Liver (tissue), 9 donors: ENCODE data around the gene PRSS38. TPM values are rescaled to one million over a fixed set of nuclear protein-coding genes. Genes with fewer than 3 reads are reported as not detected.

Experiments used
- DNase-seq: peaks from one replicate; pipeline ENCODE4 v3.0.0-alpha.2; 2017; ENCODE audit warnings: low spot score
- H3K27ac ChIP-seq, 2 donors: one replicate each; pipeline ENCODE4 v1.7.0; 2013; ENCODE audit warnings: inconsistent platforms in 2 of 2, low read length in 2 of 2, control low read depth in 1 of 2, low read depth in 1 of 2, mild to moderate bottlenecking in 1 of 2
- H3K27me3 ChIP-seq, 4 donors: one replicate each; pipeline versions ENCODE4 v1.6.1 to v1.7.0; 2013; ENCODE audit warnings: low read length in 3 of 4, inconsistent platforms in 1 of 4, mild to moderate bottlenecking in 1 of 4, moderate library complexity in 1 of 4; ENCODE audit not compliant: control insufficient read depth in 4 of 4, insufficient read depth in 4 of 4
- H3K36me3 ChIP-seq, 4 donors: one replicate each; pipeline versions ENCODE4 v1.6.1 to v1.7.0; 2013; ENCODE audit warnings: low read length in 3 of 4, mild to moderate bottlenecking in 3 of 4, low read depth in 1 of 4, moderate library complexity in 1 of 4; ENCODE audit not compliant: control insufficient read depth in 4 of 4, insufficient read depth in 3 of 4
- H3K4me1 ChIP-seq, 4 donors: one replicate each; pipeline versions ENCODE4 v1.6.1 to v1.7.0; 2013; ENCODE audit warnings: low read length in 3 of 4, mild to moderate bottlenecking in 3 of 4, moderate library complexity in 1 of 4; ENCODE audit not compliant: control insufficient read depth in 4 of 4, insufficient read depth in 4 of 4
- H3K4me3 ChIP-seq, 3 donors: one replicate each; pipeline versions ENCODE4 v1.6.1 to v1.7.0; 2013; ENCODE audit warnings: low read length in 3 of 3, control low read depth in 1 of 3, low read depth in 1 of 3, mild to moderate bottlenecking in 1 of 3
- H3K9ac ChIP-seq, 2 donors: one replicate each; pipeline ENCODE4 v1.7.0; 2013; ENCODE audit warnings: low read length in 2 of 2, mild to moderate bottlenecking in 2 of 2, moderate library complexity in 2 of 2, control low read depth in 1 of 2, low read depth in 1 of 2
- H3K9me3 ChIP-seq, 4 donors: one replicate each; pipeline versions ENCODE4 v1.6.1 to v1.7.0; 2013; ENCODE audit warnings: low read length in 3 of 4; ENCODE audit not compliant: control insufficient read depth in 4 of 4
- EGR1 ChIP-seq, 2 donors: IDR thresholded peaks; 2 replicates each; pipeline ENCODE4 v1.6.1; 2016 to 2018; ENCODE audit warnings: antibody characterized with exemption in 2 of 2, low read depth in 2 of 2
- FOXA1 ChIP-seq: IDR thresholded peaks from 2 replicates; pipeline ENCODE4 v1.6.1; 2016; ENCODE audit warnings: antibody characterized with exemption
- FOXA2 ChIP-seq: IDR thresholded peaks from 2 replicates; pipeline ENCODE4 v1.6.1; 2016; ENCODE audit warnings: antibody characterized with exemption
- HNF4A ChIP-seq, 2 donors: conservative IDR thresholded peaks; 2 replicates each; pipeline ENCODE4 v1.6.1; 2016; ENCODE audit warnings: antibody characterized with exemption in 2 of 2, mild to moderate bottlenecking in 2 of 2
- HNF4G ChIP-seq: IDR thresholded peaks from 2 replicates; pipeline ENCODE4 v1.6.1; 2016; ENCODE audit warnings: antibody characterized with exemption
- JUND ChIP-seq, 2 donors: IDR thresholded peaks; 2 replicates each; pipeline ENCODE4 v1.6.1; 2016; ENCODE audit warnings: antibody characterized with exemption in 2 of 2
- NR2F2 ChIP-seq: IDR thresholded peaks from 2 replicates; pipeline ENCODE4 v1.6.1; 2016; ENCODE audit warnings: antibody characterized with exemption
- RAD21 ChIP-seq, 2 donors: IDR thresholded peaks; 2 replicates each; pipeline ENCODE4 v1.6.1; 2016; ENCODE audit warnings: antibody characterized with exemption in 2 of 2, mild to moderate bottlenecking in 2 of 2
- RXRA ChIP-seq, 2 donors: IDR thresholded peaks; 2 replicates each; pipeline ENCODE4 v1.6.1; 2017 to 2018; ENCODE audit warnings: antibody characterized with exemption in 2 of 2, mild to moderate bottlenecking in 1 of 2
- SP1 ChIP-seq: IDR thresholded peaks from 2 replicates; pipeline ENCODE4 v1.6.1; 2018; ENCODE audit warnings: antibody characterized with exemption, mild to moderate bottlenecking
- TAF1 ChIP-seq: conservative IDR thresholded peaks from 2 replicates; pipeline ENCODE4 v1.6.1; 2016; ENCODE audit warnings: antibody characterized with exemption, mild to moderate bottlenecking
- YY1 ChIP-seq: IDR thresholded peaks from 2 replicates; pipeline ENCODE4 v1.6.1; 2016; ENCODE audit warnings: antibody characterized with exemption, mild to moderate bottlenecking
- WGBS: extraction: QIAGEN DNeasy Blood & Tissue Kit; methylation state at CpG from one replicate; pipeline ENCODE4 v1.1.7; 2013; 5-methylcytosine and 5-hydroxymethylcytosine counted together
- polyA plus RNA-seq, 2 donors: library from polyadenylated mRNA; stranded (reverse) in 1 of 2; unstranded in 1 of 2; fragments of 200-250 nt in 1 of 2; fragments of >200 nt in 1 of 2; fragmentation: Nextera tagmentation in 1 of 2; extraction: Ambion mirVana in 1 of 2; gene quantifications; one replicate each; pipeline versions ENCODE4 v1.2.1 to v1.2.3, GENCODE V29; 2013 to 2015
- total RNA-seq, 2 donors: library from RNA; depleted of rRNA; stranded (reverse); fragments of >200 nt; gene quantifications; one replicate each; pipeline ENCODE4 v1.2.3, GENCODE V29; 2014
- TF ChIP-seq, protein P1 (sequence below): IDR thresholded peaks from 2 replicates; pipeline ENCODE4 v1.6.1; 2016; ENCODE audit warnings: antibody characterized with exemption
- TF ChIP-seq, protein P2 (sequence below): IDR thresholded peaks from 2 replicates; pipeline ENCODE4 v1.6.1; 2016; ENCODE audit warnings: antibody characterized with exemption
- TF ChIP-seq, protein P3 (sequence below): IDR thresholded peaks from 2 replicates; pipeline ENCODE4 v1.6.1; 2016; ENCODE audit warnings: antibody characterized with exemption
- TF ChIP-seq, protein P4 (sequence below): IDR thresholded peaks from 2 replicates; pipeline ENCODE4 v1.6.1; 2016; ENCODE audit warnings: antibody characterized with exemption, mild to moderate bottlenecking
- TF ChIP-seq, protein P5 (sequence below): fragments of 150-350 bp; IDR thresholded peaks from 2 replicates; pipeline ENCODE4 v1.5.1; 2017; ENCODE audit warnings: improper control_type of control experiment, low read depth, low read length; ENCODE audit not compliant: missing input control
- donor health status: healthy.
- donor health status: healthy.
- donor health status: healthy.
- donor health status: healthy.
- donor health status: healthy.

PRSS38 gene
- total and polyA plus RNA-seq, 4 donors = not detected

DNA sequence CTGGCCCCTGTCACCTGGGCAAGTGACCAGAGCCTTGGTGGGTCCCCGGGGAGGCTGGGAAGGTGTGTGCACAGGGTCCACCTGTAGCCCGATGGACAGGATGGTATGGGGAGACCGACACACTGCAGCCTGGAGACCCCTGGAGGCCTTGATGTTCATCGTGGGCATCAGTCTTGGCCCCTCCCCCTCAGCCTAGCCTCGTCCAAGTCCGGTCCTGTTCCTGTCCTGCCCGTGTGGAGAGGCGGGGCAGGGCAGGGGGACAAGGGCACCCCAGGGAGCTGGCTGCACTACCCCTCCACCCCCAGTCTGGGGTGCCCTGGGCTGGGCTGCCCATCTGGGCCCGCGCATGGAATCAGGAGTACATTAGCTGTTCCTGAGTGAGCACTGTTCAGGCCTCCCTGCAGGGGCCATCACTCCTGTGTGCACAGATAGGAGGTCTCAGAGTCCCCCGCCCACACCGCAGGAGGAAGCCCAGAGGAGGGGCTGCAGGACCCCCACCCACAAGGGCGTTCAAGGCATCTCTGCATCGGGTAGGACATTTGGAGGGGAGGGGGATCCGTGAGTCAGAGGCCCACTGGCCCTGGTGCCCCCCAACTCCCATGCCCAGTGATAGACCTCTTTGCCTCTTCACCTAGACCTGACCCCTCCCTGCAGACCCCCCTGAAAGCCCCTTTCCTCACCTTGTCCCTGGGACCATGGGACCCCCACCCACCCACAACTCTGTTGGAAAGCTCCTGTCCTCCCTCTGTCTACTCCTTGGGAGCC, 69.1 kb downstream of the PRSS38 start:
- TF ChIP-seq FOXA2 (no peak), EGR1 (IDR thresholded peaks at IDR 0.05; ENCODE audit: low read depth in 2 of 2) (no peak), JUND (IDR thresholded peaks at IDR 0.05) (no peak), HNF4G (no peak), FOXA1 (no peak), RXRA (IDR thresholded peaks at IDR 0.05) (no peak), NR2F2 (no peak), TAF1 (no peak), RAD21 (IDR thresholded peaks at IDR 0.05) (no peak), YY1 (no peak), SP1 (no peak), HNF4A (conservative IDR thresholded peaks at IDR 0.05) (no peak)
- TF ChIP-seq, protein P1, sequence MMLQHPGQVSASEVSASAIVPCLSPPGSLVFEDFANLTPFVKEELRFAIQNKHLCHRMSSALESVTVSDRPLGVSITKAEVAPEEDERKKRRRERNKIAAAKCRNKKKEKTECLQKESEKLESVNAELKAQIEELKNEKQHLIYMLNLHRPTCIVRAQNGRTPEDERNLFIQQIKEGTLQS = no peak
- TF ChIP-seq, protein P2, sequence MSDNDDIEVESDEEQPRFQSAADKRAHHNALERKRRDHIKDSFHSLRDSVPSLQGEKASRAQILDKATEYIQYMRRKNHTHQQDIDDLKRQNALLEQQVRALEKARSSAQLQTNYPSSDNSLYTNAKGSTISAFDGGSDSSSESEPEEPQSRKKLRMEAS = no peak
- TF ChIP-seq, protein P3, sequence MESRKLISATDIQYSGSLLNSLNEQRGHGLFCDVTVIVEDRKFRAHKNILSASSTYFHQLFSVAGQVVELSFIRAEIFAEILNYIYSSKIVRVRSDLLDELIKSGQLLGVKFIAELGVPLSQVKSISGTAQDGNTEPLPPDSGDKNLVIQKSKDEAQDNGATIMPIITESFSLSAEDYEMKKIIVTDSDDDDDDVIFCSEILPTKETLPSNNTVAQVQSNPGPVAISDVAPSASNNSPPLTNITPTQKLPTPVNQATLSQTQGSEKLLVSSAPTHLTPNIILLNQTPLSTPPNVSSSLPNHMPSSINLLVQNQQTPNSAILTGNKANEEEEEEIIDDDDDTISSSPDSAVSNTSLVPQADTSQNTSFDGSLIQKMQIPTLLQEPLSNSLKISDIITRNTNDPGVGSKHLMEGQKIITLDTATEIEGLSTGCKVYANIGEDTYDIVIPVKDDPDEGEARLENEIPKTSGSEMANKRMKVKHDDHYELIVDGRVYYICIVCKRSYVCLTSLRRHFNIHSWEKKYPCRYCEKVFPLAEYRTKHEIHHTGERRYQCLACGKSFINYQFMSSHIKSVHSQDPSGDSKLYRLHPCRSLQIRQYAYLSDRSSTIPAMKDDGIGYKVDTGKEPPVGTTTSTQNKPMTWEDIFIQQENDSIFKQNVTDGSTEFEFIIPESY = no peak
- TF ChIP-seq, protein P4, sequence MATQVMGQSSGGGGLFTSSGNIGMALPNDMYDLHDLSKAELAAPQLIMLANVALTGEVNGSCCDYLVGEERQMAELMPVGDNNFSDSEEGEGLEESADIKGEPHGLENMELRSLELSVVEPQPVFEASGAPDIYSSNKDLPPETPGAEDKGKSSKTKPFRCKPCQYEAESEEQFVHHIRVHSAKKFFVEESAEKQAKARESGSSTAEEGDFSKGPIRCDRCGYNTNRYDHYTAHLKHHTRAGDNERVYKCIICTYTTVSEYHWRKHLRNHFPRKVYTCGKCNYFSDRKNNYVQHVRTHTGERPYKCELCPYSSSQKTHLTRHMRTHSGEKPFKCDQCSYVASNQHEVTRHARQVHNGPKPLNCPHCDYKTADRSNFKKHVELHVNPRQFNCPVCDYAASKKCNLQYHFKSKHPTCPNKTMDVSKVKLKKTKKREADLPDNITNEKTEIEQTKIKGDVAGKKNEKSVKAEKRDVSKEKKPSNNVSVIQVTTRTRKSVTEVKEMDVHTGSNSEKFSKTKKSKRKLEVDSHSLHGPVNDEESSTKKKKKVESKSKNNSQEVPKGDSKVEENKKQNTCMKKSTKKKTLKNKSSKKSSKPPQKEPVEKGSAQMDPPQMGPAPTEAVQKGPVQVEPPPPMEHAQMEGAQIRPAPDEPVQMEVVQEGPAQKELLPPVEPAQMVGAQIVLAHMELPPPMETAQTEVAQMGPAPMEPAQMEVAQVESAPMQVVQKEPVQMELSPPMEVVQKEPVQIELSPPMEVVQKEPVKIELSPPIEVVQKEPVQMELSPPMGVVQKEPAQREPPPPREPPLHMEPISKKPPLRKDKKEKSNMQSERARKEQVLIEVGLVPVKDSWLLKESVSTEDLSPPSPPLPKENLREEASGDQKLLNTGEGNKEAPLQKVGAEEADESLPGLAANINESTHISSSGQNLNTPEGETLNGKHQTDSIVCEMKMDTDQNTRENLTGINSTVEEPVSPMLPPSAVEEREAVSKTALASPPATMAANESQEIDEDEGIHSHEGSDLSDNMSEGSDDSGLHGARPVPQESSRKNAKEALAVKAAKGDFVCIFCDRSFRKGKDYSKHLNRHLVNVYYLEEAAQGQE = no peak
- TF ChIP-seq, protein P5, sequence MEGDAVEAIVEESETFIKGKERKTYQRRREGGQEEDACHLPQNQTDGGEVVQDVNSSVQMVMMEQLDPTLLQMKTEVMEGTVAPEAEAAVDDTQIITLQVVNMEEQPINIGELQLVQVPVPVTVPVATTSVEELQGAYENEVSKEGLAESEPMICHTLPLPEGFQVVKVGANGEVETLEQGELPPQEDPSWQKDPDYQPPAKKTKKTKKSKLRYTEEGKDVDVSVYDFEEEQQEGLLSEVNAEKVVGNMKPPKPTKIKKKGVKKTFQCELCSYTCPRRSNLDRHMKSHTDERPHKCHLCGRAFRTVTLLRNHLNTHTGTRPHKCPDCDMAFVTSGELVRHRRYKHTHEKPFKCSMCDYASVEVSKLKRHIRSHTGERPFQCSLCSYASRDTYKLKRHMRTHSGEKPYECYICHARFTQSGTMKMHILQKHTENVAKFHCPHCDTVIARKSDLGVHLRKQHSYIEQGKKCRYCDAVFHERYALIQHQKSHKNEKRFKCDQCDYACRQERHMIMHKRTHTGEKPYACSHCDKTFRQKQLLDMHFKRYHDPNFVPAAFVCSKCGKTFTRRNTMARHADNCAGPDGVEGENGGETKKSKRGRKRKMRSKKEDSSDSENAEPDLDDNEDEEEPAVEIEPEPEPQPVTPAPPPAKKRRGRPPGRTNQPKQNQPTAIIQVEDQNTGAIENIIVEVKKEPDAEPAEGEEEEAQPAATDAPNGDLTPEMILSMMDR = no peak
- H3K9ac ChIP-seq = no peak overlapping the region
- peaks cover 0 to 4% (median 0%) of the 10 kb centered on the region in 4 donors for H3K4me1 ChIP-seq
- 81% methylated on average over 15 of the region's 15 CpGs for WGBS
- no peaks in the 10 kb centered on the region for H3K36me3 ChIP-seq
- H3K9me3 ChIP-seq = no peaks in the 10 kb centered on the region
- peak; percentile 24 for DNase-seq
- H3K27me3 ChIP-seq = peaks cover 0 to 5% (median 1%) of the 10 kb centered on the region in 4 donors
- no peak overlapping the region for H3K4me3 ChIP-seq
- H3K27ac ChIP-seq = no peak overlapping the region
